ENCODE data around the gene CYP46A1. TPM values are rescaled to one million over a fixed set of nuclear protein-coding genes. Genes with fewer than 3 reads are reported as not detected.

CYP46A1 gene
- total and polyA plus RNA-seq, 2 experiments from 2014 or later: 0.47 to 1.7 TPM

DNA sequence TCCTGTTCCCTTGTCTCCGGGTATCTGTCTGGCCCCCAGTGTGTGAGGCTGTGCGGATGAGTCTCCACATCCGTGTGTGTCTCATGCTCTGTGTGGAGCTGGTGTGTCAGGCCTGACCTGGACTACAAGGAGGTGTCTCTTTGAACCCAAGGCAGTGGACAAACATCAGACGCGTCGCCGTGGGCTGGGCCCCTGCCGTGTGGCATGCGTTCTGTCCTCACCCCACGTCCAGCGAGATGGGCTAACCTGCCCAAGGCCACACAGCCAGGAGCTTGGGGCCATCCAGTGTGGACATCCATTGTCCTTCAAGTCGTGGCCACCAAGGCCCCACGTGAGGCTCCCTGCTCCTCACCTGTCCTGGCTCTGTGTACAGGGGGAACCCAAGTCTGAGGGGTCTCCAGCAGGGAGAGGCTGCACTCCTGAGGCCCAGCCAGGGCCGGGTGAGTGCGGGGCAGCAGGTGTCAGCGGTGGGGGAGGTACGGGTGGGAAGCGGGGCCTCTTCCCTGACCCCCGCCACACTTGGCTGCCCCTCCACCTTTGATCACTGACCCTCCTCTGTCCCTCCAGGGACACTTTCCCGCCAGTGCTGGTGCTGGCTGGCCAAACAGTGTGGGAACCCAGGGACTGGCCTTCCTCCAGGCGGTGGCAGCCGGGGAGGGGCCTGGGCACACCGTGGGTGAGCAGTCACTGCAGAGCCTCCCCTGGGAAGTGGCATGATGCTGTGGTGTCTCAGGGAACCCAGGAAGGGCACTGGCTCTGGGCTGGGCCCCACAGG, 48.5 kb downstream of the CYP46A1 start:
- no peak for DNase-seq (ENCODE audit: low spot score)
- Histone ChIP-seq H3K4me2 (no peak overlapping the region), H3K27me3 (no peaks in the 10 kb centered on the region), H3K4me1 (ENCODE audit: insufficient read depth) (peaks cover 21% of the 10 kb centered on the region), H4K20me1 (ENCODE audit: insufficient read depth, poor library complexity, severe bottlenecking) (no peaks in the 10 kb centered on the region), H2AFZ (no peak overlapping the region), H3K27ac (no peak overlapping the region), H3K4me3 (no peak overlapping the region), H3K36me3 (replicated peaks; ENCODE audit: insufficient read depth, low read depth) (no peaks in the 10 kb centered on the region), H3K9me2 (replicated peaks; ENCODE audit: insufficient read depth) (no peaks in the 10 kb centered on the region), H3K9me3 (ENCODE audit: low read depth) (no peaks in the 10 kb centered on the region), H3K79me2 (no peaks in the 10 kb centered on the region)
- 93% methylated on average over 20 of the region's 23 CpGs for WGBS (ENCODE audit: low lambda C conversion rate, missing lambda C conversion rate)
- TF ChIP-seq EZH2 (IDR thresholded peaks at IDR 0.05; ENCODE audit: borderline replicate concordance) (no peak), EZH2phosphoT487 (IDR thresholded peaks at IDR 0.05; ENCODE audit: low read depth, severe bottlenecking, unreplicated experiment) (no peak)
- TF ChIP-seq, protein P1, sequence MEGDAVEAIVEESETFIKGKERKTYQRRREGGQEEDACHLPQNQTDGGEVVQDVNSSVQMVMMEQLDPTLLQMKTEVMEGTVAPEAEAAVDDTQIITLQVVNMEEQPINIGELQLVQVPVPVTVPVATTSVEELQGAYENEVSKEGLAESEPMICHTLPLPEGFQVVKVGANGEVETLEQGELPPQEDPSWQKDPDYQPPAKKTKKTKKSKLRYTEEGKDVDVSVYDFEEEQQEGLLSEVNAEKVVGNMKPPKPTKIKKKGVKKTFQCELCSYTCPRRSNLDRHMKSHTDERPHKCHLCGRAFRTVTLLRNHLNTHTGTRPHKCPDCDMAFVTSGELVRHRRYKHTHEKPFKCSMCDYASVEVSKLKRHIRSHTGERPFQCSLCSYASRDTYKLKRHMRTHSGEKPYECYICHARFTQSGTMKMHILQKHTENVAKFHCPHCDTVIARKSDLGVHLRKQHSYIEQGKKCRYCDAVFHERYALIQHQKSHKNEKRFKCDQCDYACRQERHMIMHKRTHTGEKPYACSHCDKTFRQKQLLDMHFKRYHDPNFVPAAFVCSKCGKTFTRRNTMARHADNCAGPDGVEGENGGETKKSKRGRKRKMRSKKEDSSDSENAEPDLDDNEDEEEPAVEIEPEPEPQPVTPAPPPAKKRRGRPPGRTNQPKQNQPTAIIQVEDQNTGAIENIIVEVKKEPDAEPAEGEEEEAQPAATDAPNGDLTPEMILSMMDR (IDR thresholded peaks at IDR 0.05; ENCODE audit: poor library complexity): no peak

GRCh38 chr14:99733211-99733539, 49.1 kb downstream of the CYP46A1 start:
- WGBS (ENCODE audit: low lambda C conversion rate, missing lambda C conversion rate): 82% methylated on average over 6 of the region's 6 CpGs
- Histone ChIP-seq H2AFZ (no peak overlapping the region), H3K79me2 (no peaks in the 10 kb centered on the region), H3K36me3 (replicated peaks; ENCODE audit: insufficient read depth, low read depth) (no peaks in the 10 kb centered on the region), H3K4me2 (no peak overlapping the region), H3K27me3 (no peaks in the 10 kb centered on the region), H3K27ac (no peak overlapping the region), H4K20me1 (ENCODE audit: insufficient read depth, poor library complexity, severe bottlenecking) (no peaks in the 10 kb centered on the region), H3K4me3 (no peak overlapping the region), H3K9me3 (ENCODE audit: low read depth) (no peaks in the 10 kb centered on the region), H3K4me1 (ENCODE audit: insufficient read depth) (peaks cover 21% of the 10 kb centered on the region), H3K9me2 (replicated peaks; ENCODE audit: insufficient read depth) (no peaks in the 10 kb centered on the region)
- TF ChIP-seq EZH2phosphoT487 (IDR thresholded peaks at IDR 0.05; ENCODE audit: low read depth, severe bottlenecking, unreplicated experiment) (no peak), EZH2 (IDR thresholded peaks at IDR 0.05; ENCODE audit: borderline replicate concordance) (no peak)
- no peak for DNase-seq (ENCODE audit: low spot score)

DNA sequence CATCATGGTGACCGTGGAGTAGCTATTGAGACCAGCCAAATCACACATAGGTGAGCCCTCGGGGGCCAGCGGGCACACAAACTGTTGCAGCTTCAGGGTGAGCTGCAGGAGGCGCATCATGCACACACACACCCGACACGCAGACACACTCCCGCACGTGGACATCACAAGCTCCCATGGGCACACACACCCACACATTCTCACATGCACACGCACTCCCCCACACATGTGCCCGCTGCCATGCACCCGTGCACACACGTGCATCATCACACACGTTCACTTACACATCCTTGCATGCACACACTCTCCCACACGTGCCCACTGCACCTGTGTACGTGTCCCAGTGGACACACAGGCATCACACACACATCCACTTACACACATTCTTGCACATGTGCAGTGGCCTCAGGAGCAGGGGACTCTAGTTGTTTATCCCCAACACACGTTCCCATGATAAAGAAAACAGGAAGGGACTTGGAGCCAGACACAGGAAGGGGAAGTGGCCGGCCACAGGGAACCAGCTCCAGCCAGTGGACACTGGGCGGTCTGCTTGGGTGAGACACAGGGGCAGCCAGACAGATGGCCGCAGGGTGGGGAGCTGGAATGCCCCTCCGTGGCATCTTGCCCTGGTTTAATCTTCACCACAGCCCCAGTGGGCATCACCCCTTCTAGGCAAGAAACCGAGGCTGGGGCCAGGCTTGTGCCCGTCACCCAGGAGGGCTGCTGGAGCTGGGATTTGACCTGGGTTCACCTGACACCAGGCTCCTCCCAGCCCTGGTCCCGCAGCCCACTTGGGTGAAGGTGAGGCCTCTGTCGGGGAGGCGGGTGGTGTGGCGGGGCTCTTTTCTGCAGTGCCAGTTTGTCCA, 49.7 kb downstream of the CYP46A1 start:
- H3K27ac ChIP-seq: no peak overlapping the region
- no peak for TF ChIP-seq EZH2 (IDR thresholded peaks at IDR 0.05; ENCODE audit: borderline replicate concordance)
- TF ChIP-seq, protein P1 (IDR thresholded peaks at IDR 0.05; ENCODE audit: poor library complexity): no peak
- no peak for TF ChIP-seq EZH2phosphoT487 (IDR thresholded peaks at IDR 0.05; ENCODE audit: low read depth, severe bottlenecking, unreplicated experiment)
- no peaks in the 10 kb centered on the region for H3K9me3 ChIP-seq (ENCODE audit: low read depth)
- DNase-seq (ENCODE audit: low spot score): no peak
- no peaks in the 10 kb centered on the region for H3K27me3 ChIP-seq
- WGBS (ENCODE audit: low lambda C conversion rate, missing lambda C conversion rate): 90% methylated on average over 26 of the region's 26 CpGs
- H3K4me3 ChIP-seq: no peak overlapping the region
- H3K4me1 ChIP-seq (ENCODE audit: insufficient read depth): peaks cover 21% of the 10 kb centered on the region
- no peak overlapping the region for H3K4me2 ChIP-seq
- H2AFZ ChIP-seq: no peak overlapping the region
- no peaks in the 10 kb centered on the region for H3K36me3 ChIP-seq (replicated peaks; ENCODE audit: insufficient read depth, low read depth)
- H4K20me1 ChIP-seq (ENCODE audit: insufficient read depth, poor library complexity, severe bottlenecking): no peaks in the 10 kb centered on the region
- no peaks in the 10 kb centered on the region for H3K9me2 ChIP-seq (replicated peaks; ENCODE audit: insufficient read depth)
- H3K79me2 ChIP-seq: no peaks in the 10 kb centered on the region

Data from hepatocyte (in vitro differentiated cells).